Right atrium auricular region (tissue), 2 donors: ENCODE data around the gene DES. TPM values are rescaled to one million over a fixed set of nuclear protein-coding genes. Genes with fewer than 3 reads are reported as not detected.

Experiments used
- DNase-seq: peaks from one replicate; pipeline ENCODE4 v3.0.0-alpha.2; 2019; ENCODE audit warnings: low spot score
- H3K27ac ChIP-seq, 2 donors: fragments of 200-600 bp; sonication (generic); 1 replicate in 1 of 2; 2 replicates in 1 of 2; pipeline ENCODE4 v1.5.1; 2016 to 2019
- H3K27me3 ChIP-seq, 2 donors: fragments of 200-600 bp; sonication (generic); one replicate each; pipeline versions ENCODE4 v1.5.1 to v1.6.0; 2017 to 2019
- H3K36me3 ChIP-seq: fragments of 200-600 bp; sonication (generic); one replicate; pipeline ENCODE4 v1.5.1; 2016
- H3K4me1 ChIP-seq, 2 donors: fragments of 200-600 bp; sonication (generic); one replicate each; pipeline versions ENCODE4 v1.5.1 to v1.6.0; 2017 to 2019
- H3K4me3 ChIP-seq, 2 donors: fragments of 200-600 bp; sonication (generic); 1 replicate in 1 of 2; 2 replicates in 1 of 2; pipeline ENCODE4 v1.5.1; 2017 to 2019; ENCODE audit warnings: mild to moderate bottlenecking in 1 of 2, moderate library complexity in 1 of 2
- H3K9me3 ChIP-seq, 2 donors: fragments of 200-600 bp; sonication (generic); one replicate each; pipeline ENCODE4 v1.5.1; 2019
- total RNA-seq, 2 donors: library from RNA; depleted of rRNA; stranded (reverse); fragments of >200 nt; gene quantifications; one replicate each; pipeline ENCODE4 v1.1.0, GENCODE V29; 2016
- TF ChIP-seq, protein P1 (sequence below), 2 donors: fragments of 200-600 bp; sonication (generic); IDR thresholded peaks; one replicate each; pipeline ENCODE4 v1.5.1; 2019; ENCODE audit warnings: antibody characterized with exemption in 2 of 2

DES gene
- total RNA-seq, 2 donors from 2014 or later: 12,280 to 13,654 TPM

DNA sequence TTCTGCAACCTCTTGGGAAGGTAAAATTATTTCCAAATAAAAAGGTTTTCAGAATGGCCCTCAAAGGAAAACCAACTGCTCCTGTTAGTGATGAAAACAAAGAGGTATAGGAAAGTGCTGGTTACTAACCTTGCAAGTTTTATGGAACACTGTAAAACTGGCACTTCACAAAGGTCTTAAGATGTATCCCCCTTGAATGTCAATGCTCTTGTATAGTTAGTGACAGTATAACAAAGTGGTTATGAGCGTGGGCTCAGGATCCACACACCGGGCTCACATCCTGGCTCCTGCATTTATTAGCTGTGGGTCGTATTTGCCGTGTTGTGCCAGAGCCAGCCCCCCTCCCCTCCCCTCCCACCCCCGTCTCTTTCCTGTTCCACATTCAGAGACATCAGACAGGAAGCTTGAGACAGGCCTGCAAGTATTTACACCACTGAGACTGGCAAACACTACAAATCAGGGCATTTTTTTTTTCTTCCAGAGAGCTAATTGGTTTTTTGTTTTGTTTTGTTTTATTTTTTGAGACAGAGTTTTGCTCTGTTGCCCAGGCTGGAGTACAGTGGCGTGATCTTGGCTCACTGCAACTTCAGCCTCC, 21.2 kb upstream of the DES start:
- TF ChIP-seq, protein P1, sequence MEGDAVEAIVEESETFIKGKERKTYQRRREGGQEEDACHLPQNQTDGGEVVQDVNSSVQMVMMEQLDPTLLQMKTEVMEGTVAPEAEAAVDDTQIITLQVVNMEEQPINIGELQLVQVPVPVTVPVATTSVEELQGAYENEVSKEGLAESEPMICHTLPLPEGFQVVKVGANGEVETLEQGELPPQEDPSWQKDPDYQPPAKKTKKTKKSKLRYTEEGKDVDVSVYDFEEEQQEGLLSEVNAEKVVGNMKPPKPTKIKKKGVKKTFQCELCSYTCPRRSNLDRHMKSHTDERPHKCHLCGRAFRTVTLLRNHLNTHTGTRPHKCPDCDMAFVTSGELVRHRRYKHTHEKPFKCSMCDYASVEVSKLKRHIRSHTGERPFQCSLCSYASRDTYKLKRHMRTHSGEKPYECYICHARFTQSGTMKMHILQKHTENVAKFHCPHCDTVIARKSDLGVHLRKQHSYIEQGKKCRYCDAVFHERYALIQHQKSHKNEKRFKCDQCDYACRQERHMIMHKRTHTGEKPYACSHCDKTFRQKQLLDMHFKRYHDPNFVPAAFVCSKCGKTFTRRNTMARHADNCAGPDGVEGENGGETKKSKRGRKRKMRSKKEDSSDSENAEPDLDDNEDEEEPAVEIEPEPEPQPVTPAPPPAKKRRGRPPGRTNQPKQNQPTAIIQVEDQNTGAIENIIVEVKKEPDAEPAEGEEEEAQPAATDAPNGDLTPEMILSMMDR (IDR thresholded peaks at IDR 0.05): no peak

DNA sequence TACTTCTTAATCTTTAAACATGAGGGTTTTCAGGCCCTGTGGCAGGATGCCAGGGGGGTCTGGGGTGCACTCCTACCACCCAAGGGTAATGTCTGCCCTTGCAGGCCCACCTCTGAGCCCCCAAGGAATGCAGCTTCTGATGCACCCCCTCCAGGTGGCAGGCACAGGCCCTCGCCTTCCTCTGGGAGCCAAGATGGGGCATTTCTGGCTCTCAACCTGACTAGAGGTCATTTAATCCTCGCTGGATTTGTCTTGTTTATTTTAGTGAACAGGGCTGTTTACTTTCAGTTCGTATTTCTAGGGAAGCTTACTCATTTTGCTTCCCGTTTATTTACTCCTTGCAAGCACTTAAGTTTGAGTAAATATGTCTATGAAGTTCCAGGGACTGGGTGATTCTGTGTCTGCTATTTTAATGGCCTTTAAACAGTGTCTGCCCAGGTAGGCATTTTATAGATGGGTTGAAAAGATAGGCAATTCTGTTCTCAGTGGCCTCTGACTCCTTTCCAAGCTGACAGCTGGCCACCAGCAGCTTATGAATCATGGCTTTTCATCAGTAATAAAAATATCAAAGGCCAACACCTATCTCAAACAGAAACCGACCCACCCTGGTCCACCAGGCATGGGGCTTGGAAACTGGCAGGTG, 19.3 kb upstream of the DES start:
- Histone ChIP-seq H3K36me3 (no peaks in the 10 kb centered on the region), H3K4me3 (no peak overlapping the region), H3K4me1 (peaks cover 0 to 8% of the 10 kb centered on the region in 2 donors), H3K27me3 (no peaks in the 10 kb centered on the region), H3K9me3 (no peaks in the 10 kb centered on the region), H3K27ac (no peak overlapping the region)
- no peak for DNase-seq
- TF ChIP-seq, protein P1 (IDR thresholded peaks at IDR 0.05): no peak

More for the DNA sequence above, 21.2 kb upstream of the DES start:
- Histone ChIP-seq H3K4me1 (no peaks in the 10 kb centered on the region), H3K4me3 (no peak overlapping the region), H3K9me3 (no peaks in the 10 kb centered on the region), H3K36me3 (no peaks in the 10 kb centered on the region), H3K27me3 (no peaks in the 10 kb centered on the region), H3K27ac (no peak overlapping the region)
- DNase-seq: no peak

DNA sequence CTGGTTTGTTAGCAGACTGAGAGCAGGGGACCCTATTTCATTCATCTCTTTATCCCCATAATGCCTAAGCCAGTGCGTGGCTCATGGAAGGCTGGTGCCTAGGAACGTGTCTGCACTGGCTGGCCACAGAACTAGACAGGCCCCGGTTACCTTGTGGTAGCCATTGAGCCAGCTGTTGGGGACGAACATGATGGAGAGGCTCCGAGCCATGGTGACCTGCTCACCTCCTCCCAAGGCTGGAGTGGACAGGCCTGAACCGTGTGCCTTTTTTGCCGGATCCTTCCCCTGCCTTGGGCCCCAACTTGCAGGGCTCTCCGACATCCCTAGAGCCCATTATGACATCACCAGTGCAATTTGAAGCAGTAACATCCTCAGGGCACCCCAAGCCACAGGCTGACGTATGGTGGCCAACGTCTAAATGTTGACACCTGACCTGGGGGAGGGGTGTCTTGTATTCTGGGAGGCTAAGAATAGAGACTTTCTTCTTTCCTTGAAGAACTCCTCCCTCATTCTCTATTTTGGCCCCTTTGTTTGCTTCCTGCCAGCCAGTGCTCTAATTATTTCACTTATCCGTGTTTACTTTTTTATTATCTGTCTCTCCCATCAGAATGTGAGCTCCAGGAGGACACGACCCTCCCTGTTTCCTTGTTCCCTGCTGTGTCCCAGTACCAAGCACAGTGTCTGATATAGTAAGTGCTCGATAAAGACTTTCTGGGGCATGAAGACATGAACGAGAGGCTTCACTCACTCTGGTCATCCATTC, 18.3 kb upstream of the DES start:
- no peak overlapping the region for H3K4me3 ChIP-seq
- H3K4me1 ChIP-seq: peaks cover 0 to 19% of the 10 kb centered on the region in 2 donors
- no peak overlapping the region for H3K27ac ChIP-seq
- TF ChIP-seq, protein P1 (IDR thresholded peaks at IDR 0.05): no peak
- H3K27me3 ChIP-seq: no peaks in the 10 kb centered on the region
- no peaks in the 10 kb centered on the region for H3K36me3 ChIP-seq
- H3K9me3 ChIP-seq: no peaks in the 10 kb centered on the region
- no peak for DNase-seq

DNA sequence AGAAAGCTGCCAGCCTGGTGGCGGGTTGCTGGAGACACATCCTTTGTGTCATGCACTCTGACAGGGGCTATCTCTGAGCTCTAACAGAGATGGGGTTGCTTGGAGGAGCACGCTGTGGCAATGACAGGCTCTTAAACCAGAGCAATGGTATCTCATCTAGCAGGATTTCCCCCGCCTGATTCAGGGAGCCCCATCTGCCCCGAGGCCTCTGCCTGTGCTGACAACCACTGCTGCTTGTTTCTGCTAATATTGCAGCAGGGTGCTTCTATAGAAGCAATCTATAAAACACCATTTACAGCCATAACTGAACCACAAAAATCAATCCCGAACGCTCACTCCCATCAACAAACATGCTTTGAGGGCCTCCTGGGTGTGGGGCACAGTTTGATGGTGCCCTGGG, 17.6 kb upstream of the DES start:
- H3K27ac ChIP-seq: no peak overlapping the region

DNA sequence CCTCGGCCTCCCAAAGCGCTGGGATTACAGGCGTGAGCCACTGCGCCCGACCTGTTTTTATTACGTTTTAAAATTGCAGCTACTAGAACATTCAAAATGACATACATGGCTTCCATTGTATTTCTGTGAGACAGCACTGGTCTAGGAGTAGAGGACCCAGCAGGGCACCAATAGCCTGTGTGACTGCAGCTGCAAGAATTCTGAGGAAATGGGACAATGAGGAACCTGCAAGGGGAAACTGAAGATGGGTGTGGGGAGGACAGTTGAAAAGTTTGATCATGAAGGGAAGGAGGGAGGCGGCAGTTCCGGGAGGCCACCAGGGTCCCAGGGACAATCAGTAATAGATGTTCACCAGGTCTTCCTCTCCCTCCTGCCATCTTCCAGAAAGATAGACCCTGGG, 16.6 kb upstream of the DES start:
- H3K27me3 ChIP-seq: no peaks in the 10 kb centered on the region
- no peaks in the 10 kb centered on the region for H3K36me3 ChIP-seq
- DNase-seq: no peak
- no peak overlapping the region for H3K27ac ChIP-seq
- TF ChIP-seq, protein P1 (IDR thresholded peaks at IDR 0.05): no peak
- H3K9me3 ChIP-seq: no peaks in the 10 kb centered on the region
- H3K4me3 ChIP-seq: no peak overlapping the region
- peaks cover 0 to 35% of the 10 kb centered on the region in 2 donors for H3K4me1 ChIP-seq

More for the DNA sequence above, 17.6 kb upstream of the DES start:
- H3K4me1 ChIP-seq: peaks cover 0 to 24% of the 10 kb centered on the region in 2 donors
- no peaks in the 10 kb centered on the region for H3K9me3 ChIP-seq
- no peak for DNase-seq
- no peaks in the 10 kb centered on the region for H3K36me3 ChIP-seq
- H3K4me3 ChIP-seq: no peak overlapping the region
- TF ChIP-seq, protein P1 (IDR thresholded peaks at IDR 0.05): no peak
- H3K27me3 ChIP-seq: no peaks in the 10 kb centered on the region
